LNCaP clone FGC (cell line): ENCODE measurements around the gene CSNK1D.
A peak's percentile ranks its signal among the peaks of the same experiment; 100 is the strongest.

Source experiments
- DNase-seq: peaks from one replicate; pipeline ENCODE4 v3.0.0-alpha.2; 2011; ENCODE audit warnings: low read depth
- H3K4me3 ChIP-seq: 2 replicates; pipeline ENCODE4 v1.5.1; 2011; ENCODE audit warnings: mild to moderate bottlenecking, low read depth, low read length, control low read depth
- CTCF ChIP-seq: IDR thresholded peaks from 2 replicates; pipeline ENCODE4 v1.5.1; 2012; ENCODE audit warnings: mild to moderate bottlenecking; ENCODE audit not compliant: control insufficient read depth, insufficient read depth; ENCODE audit errors: extremely low read depth

The CSNK1D gene

GRCh38 chr17:82237746-82238471 is 35.6 kb downstream of the CSNK1D start:
- no peak for TF ChIP-seq CTCF
- H3K4me3 ChIP-seq = no peak overlapping the region
- DNase-seq = no peak

GRCh38 chr17:82237083-82237745 is 36.3 kb downstream of the CSNK1D start:
- no peak overlapping the region for H3K4me3 ChIP-seq
- no peak for DNase-seq
- no peak for TF ChIP-seq CTCF

GRCh38 chr17:82236142-82236971 is 37.1 kb downstream of the CSNK1D start:
- peak; percentile 91 for TF ChIP-seq CTCF
- no peak for DNase-seq
- H3K4me3 ChIP-seq = no peak overlapping the region

GRCh38 chr17:82235775-82236141 is 37.7 kb downstream of the CSNK1D start:
- no peak overlapping the region for H3K4me3 ChIP-seq
- TF ChIP-seq CTCF = no peak
- no peak for DNase-seq

GRCh38 chr17:82235056-82235774 is 38.3 kb downstream of the CSNK1D start:
- no peak for TF ChIP-seq CTCF
- no peak for DNase-seq
- no peak overlapping the region for H3K4me3 ChIP-seq

GRCh38 chr17:82234211-82235055 is 39.1 kb downstream of the CSNK1D start:
- no peak for DNase-seq
- no peak for TF ChIP-seq CTCF
- H3K4me3 ChIP-seq = no peak overlapping the region
